Measurements from ENCODE around the gene ZBP1.

DNA sequence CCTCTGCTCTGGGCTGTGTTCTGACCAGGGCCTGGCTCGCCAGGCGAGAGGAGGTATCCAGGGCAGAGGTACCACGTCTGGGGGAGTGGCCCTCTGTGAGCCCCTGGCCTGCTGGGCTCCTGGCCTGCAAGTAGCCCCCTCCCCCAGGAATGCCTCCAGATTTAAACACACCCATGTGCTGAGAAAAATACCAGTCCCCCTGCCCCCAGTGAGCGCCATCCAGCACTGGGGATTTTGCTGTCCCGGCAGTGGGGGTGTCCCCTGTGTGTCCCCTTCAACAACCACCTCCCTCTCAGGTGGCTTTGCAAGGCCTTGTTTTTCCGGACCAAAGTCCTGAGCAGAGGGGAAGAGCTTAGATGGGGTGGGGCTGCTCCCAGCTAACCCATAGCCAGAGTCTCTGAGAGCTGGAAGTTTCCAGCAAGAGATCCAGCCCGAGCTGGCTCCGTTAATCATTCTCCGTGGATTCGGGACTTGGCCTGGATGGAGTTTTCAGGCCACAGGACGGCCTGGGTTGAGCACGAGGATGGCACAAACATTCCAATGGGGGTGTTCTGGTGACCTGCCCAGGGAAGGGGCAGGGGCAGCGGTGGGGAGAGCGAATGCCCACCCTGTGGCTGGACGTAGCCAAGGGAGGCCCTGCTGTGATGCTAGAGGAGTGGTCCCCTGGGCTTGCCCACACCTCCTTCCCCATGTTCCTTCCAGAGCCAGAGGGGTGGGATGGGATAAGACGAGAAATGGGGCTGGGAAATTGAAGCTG is 30.3 kb downstream of the ZBP1 start:
- TF ChIP-seq POLR2A (IDR thresholded peaks at IDR 0.05), result no peak
- TF ChIP-seq, protein P1, sequence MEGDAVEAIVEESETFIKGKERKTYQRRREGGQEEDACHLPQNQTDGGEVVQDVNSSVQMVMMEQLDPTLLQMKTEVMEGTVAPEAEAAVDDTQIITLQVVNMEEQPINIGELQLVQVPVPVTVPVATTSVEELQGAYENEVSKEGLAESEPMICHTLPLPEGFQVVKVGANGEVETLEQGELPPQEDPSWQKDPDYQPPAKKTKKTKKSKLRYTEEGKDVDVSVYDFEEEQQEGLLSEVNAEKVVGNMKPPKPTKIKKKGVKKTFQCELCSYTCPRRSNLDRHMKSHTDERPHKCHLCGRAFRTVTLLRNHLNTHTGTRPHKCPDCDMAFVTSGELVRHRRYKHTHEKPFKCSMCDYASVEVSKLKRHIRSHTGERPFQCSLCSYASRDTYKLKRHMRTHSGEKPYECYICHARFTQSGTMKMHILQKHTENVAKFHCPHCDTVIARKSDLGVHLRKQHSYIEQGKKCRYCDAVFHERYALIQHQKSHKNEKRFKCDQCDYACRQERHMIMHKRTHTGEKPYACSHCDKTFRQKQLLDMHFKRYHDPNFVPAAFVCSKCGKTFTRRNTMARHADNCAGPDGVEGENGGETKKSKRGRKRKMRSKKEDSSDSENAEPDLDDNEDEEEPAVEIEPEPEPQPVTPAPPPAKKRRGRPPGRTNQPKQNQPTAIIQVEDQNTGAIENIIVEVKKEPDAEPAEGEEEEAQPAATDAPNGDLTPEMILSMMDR (IDR thresholded peaks at IDR 0.05), result no peak
